Measurements from ENCODE around the gene TTL.

DNA sequence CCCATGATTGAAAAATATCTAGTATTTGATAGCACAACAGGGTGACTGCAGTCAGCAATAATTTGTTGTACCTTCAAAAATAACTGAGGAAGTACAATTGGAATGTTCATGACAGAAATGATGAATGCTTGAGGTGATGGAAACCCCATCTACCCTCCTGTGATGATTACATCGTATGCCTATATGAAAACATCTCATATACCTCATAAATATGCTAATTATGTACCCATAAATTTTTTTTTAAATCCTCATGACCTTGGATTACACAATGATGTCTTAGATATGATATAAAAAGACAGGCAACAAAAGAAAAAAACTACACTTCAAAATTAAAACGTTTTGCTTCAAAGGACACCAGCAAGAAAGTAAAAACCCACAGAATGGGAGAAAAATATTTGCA is 59.0 kb downstream of the TTL start:
- TF ChIP-seq, protein P1, sequence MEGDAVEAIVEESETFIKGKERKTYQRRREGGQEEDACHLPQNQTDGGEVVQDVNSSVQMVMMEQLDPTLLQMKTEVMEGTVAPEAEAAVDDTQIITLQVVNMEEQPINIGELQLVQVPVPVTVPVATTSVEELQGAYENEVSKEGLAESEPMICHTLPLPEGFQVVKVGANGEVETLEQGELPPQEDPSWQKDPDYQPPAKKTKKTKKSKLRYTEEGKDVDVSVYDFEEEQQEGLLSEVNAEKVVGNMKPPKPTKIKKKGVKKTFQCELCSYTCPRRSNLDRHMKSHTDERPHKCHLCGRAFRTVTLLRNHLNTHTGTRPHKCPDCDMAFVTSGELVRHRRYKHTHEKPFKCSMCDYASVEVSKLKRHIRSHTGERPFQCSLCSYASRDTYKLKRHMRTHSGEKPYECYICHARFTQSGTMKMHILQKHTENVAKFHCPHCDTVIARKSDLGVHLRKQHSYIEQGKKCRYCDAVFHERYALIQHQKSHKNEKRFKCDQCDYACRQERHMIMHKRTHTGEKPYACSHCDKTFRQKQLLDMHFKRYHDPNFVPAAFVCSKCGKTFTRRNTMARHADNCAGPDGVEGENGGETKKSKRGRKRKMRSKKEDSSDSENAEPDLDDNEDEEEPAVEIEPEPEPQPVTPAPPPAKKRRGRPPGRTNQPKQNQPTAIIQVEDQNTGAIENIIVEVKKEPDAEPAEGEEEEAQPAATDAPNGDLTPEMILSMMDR (IDR thresholded peaks at IDR 0.05; ENCODE audit: borderline replicate concordance, extremely low read depth, low read length, poor library complexity, severe bottlenecking) = no peak
- no peak for TF ChIP-seq EZH2 (IDR thresholded peaks at IDR 0.05; ENCODE audit: borderline replicate concordance, low read depth, low read length, severe bottlenecking)
